HG03135 (cell line): Measurements from ENCODE around the gene MXRA8.
"Not testable (repeated sequence)": the region's sequence is repeated elsewhere in the genome, so short reads cannot be mapped to it uniquely, and the experiment has no call there.

Source experiments
- ATAC-seq: cut with Tn5 transposase; IDR thresholded peaks from one replicate; pipeline ENCODE4 v1.9.1; 2021; ENCODE audit warnings: mild to moderate bottlenecking, moderate library complexity; ENCODE audit not compliant: unreplicated experiment

Gene MXRA8

DNA sequence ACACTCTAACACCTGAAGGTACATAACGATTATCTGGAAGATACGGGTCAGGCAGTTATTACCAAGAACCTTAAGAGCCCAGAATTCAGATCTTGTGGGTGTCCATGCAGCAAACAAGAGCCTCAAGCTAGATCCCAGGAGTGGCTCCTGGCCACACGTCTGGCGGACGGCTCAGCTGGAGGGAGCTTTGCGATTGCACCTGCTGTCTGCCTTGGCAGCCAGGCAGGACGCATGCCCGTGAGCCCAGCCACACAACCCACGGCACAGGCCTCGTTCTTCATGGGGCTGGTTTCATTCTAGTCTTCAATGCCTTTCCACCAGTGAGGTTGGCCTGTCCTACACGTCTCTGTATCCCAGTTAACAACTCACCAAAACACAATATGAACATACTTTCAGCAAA lies 35.1 kb upstream of the MXRA8 start:
- ATAC-seq, result no peak

DNA sequence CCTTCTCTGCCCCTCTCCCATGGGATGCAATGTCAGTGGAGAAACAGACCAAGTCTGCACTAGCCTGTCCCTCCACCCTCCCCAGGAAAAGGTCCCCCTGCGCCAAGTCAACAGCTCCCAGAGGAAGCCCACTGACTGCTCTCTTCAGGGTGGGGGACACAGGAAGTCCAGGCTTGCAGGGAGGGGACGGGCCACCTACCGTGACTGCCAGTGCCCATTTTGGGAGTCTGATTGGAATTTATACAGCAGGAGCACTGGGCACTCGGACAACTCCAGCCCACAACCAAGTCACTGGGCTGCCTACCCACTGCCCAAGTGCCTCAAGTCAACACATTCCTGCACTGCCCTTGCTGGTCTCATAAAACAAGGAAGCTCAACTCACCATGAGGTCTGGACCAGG lies 34.7 kb upstream of the MXRA8 start:
- no peak for ATAC-seq

DNA sequence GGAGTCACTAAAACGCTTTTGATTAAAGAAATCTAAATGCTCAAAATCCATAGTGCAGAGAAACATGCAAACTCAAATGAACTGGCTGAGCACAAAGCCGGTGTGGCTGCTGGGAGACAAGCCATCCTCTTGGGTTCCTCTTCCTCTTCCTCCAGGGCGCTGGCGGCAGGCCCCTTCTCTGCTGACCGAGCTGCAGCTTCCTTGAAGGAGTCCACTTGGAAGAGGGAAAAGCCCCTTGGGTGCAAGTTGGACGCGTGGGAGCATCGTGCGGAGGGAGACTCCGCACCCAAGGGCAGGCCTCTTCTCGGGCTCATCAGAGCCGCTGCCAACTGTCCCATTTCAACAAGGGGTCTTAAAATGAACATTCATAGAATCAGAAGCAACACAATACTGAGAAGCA lies 32.9 kb upstream of the MXRA8 start:
- no peak for ATAC-seq

DNA sequence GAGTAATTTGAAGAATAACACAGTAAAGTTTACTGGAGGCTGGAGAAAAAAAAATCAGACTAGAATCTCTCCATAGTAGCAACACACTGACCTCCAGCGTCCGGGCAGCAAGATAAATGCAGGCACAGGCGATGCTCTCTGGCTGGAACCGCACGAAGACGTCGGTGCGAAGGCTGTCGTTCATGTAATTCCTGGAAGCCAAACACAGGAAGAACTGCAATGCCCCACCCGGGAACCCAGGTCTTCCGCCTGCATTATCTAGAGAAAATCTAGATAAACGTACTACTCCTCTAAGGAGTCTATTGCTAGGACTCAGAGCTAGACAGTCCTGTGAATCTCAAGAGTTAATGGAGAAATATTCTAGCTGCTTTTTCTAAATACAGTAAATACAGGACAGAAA lies 32.3 kb upstream of the MXRA8 start:
- ATAC-seq, result no peak

DNA sequence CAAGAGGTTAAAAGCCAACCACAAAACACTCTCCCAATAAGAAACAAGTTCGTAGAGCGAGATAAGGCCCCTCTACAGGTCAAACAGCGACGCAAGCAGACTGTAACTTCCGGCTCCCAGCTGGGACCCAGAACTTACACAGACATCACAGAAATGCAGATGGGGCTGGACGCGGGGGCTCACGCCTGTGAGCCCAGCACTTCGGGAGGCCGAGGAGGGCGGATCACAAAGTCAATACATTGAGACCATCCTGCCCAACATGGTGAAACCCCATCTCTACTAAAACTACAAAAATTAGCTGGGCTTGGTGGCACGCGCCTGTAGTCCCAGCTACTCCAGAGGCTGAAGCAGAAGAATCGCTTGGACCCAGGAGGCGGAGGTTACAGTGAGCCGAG lies 29.7 kb upstream of the MXRA8 start:
- ATAC-seq, result no peak

DNA sequence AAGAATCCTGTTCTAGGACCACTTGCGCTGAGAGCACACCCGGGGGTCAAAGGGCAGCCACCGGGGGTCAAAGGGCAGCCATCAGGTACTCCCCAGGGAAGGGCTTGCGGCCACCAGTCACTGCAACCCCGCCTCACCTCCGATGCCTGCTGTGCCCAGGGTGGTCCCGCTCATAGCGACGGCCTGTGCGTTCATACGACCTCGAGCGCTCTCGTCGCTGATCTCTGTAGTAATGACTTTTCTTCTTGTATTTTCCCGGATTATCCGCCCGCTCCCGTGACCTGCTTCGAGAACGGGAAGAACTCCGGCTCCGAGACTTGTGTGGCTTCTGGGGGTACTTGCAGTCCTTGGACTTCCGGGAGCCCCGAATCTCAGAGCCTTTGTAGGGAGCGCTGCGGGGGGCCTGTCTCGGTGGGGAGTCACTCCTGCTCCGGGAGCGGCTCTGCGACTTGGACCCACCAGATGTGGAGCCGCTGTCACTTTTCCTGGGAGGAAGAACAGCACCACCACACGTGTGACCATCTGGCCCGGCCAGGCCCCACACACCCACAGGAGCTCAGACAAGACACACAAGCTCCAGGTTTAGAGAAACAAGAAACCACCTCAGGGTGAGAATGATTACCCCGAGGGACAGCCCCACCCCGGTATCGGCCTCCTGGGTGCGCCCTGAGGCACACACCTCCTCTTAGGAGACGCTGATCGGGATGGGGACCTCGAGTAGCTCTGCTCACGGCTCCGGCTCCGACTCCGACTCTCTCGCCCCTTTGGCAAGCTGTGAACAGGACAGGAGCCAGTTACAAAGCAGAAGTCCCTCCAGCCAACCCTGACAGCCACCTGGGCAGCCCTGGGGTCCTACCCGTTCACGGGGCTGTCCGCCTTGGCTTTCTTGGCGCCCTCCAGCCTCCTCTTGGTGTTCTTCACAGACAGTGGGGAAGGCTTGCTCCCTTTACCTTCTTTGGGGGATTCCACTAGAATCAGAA lies 29.0 kb upstream of the MXRA8 start:
- ATAC-seq, result no peak

DNA sequence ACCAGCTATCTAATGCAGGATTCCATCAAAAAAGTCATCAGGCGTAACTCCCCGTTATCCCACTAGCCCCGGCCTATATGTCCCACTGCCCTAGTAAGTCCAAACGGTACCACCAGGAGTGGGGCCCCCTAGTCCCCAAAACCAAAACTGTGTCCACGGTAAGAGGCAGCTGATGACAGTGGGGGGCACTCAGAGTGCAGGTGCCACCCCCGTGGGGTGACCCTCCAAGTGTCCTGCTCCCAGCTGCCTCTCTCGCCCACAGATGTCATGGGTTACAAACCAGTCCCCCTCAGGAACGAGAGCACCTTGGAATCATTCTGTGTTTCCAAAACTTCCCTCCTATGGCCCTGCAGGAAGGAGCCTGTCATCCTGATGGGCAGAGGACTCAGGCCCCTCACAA lies 27.6 kb upstream of the MXRA8 start:
- no peak for ATAC-seq

DNA sequence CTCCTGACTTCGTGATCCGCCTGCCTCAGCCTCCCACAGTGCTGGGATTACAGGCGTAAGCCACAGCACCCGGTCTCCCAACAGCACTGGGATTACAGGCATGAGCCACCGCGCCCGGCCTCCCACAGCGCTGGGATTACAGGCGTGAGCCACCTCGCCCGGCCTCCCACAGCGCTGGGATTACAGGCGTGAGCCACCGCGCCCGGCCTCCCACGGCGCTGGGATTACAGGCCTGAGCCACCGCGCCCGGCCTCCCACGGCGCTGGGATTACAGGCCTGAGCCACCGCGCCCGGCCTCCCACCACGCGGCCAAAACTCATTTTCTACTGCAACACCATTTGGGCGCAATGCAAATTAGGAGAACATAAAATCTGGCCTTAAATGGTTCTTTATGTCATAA lies 27.0 kb upstream of the MXRA8 start:
- not testable (repeated sequence) for ATAC-seq

DNA sequence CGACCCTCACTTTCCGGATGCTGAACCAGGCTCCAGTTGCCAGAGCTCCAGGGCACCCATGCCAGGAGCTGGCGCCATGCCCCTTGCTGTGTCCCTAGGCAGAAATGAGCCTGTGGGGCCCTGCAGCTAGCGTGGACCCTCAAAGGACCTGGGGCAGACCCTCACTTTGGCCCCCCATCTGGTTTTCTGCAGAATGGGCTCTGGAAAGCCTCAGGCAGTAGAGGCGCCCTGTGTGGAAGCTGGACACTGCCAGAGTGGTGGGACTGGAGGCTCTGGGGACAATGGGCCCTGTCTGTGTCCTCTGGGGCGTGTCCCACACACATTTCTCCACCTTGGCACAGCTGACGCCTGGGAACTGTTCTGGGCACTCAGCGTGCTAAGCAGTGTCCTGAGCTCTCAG lies 22.9 kb upstream of the MXRA8 start:
- ATAC-seq, result no peak

DNA sequence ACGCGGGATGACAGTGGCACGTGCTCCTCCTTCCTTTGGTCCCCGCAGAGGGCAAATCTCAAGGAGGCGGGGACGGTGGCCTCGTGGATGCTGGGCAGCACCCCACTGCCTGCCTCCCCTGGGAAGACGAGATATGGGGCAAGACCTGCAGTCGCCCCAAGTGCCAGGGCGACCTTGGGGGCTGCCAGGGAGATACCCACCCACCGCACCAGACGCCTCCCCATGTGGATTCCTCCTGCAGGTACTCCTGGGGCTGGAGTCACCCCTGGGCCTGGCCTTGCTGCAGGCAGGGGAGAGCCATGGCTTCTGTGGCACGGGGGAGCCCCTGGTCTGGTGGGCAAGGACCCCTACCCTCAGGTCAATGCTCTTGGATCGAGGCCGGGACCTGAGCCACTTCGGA lies 22.5 kb upstream of the MXRA8 start:
- no peak for ATAC-seq

DNA sequence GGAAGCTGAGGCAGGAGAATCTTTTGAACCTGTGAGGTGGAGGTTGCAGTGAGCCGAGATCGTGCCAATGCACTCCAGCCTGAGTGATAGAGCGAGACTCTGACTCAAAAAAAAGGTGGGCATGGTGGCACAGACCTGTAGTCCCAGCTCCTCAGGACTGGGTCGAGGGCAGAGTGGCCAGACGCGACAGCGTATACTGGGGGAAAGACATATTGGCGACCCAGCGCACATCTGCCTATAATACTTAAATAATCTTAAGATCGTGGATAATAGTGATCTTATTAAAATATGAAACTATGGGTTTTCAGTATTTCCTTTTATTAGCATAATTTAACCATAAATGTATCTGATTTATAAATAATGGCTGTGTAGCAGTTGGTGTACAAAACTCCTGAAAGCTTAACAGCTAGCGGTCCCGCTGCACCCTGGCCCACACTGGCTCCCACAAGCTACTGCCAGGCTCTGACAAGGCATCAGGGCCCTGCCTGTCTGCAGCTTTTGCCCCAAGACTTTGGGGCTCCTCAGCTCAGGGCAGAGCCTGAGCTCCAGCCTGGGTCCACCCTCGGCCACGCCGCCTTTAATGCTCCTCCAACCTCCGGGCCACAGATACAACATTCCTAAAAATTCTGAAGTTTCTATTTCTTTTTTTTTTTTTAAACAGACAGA lies 19.3 kb upstream of the MXRA8 start:
- no peak for ATAC-seq

DNA sequence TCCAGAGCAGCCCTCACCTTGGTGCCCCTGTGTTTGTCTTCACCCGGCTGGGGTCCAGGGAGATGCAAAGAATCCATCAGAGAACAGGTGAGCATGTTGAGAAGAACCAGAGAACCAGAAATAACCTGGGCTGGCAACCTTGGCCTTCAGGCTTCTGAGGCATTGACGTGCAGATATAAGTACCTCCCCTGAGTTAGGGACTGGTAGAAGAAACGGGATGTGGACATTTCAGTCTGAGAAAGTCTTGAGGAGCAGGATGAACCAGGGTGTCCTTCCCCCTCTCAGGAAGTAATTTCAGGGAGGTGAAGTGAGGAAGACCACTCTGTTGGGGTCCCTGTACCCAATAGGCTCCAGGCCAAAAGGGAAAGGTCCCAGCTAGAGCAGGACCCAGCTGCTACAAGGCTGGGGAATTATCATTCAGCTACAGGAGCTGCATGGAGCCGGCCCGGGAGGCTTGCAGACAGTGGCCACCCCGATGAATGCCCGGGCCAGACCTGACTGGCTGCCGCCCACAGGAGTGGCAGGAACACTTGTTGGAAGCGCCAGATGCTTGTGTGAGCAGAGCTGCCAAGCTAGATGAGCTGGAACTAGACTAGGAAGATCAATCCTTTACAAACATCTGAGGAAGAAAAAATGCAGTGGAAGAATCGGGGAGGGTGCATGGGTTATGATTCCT lies 18.3 kb upstream of the MXRA8 start:
- no peak for ATAC-seq

DNA sequence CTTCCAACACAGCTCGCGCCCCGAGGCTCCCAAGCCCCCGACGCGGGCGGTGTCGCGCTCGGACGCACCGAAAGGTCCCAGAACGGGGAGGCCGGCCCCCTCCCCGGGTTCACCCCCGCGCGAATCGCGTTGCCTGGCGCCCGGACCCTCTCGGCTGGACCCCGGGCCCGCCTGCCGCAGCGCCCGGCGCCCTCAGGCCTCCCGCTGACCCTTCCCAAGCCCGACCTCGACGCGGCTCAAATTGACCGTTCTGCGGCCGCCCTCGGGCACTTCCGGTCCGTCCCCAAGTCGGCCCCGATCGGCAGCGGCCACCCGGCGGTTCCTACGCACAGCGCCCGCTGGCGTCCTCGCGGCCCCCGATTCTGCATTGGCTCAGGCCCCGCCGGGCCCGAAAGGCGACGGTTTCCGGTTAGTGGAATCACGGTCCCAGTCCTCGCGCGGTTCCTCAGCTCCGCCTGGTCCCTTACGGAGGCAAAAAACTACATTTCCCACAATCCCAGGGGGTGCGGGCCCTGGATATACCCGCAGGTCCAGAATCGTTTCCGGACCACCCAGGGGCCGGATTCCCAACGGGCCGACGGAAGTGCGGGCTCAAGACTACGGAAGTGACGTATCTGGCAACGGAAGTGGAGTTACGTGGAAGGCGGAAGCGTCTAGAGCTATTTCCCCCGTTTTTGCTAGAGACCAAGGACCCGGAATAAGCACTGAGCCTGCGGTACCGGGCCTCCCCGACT lies 16.7 kb upstream of the MXRA8 start, which contains the start of gene AURKAIP1:
TSS of gene AURKAIP1 (minus strand) at position 279 of the 734 bp plus-strand sequence. CDS start 451 bp downstream, outside the sequence.
- peak; percentile 81 for ATAC-seq

DNA sequence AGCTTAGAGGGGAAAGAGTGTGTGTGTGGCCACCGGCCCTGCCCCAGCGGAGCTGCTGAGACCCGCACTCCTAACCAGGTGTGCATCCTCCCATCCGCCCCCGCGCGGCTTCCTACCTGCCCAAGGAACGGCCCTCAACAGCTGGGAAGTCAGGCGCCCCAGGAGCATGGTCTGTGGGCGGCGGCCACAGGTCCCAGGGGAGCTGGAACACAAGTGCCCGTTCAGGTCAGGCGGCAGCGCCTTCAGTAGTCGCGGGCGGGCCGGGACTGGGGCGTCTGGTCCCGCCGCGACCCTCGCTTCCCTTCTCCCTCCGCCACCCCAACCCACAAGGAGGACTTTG lies 16.2 kb upstream of the MXRA8 start:
- ATAC-seq, result peak; percentile 5

DNA sequence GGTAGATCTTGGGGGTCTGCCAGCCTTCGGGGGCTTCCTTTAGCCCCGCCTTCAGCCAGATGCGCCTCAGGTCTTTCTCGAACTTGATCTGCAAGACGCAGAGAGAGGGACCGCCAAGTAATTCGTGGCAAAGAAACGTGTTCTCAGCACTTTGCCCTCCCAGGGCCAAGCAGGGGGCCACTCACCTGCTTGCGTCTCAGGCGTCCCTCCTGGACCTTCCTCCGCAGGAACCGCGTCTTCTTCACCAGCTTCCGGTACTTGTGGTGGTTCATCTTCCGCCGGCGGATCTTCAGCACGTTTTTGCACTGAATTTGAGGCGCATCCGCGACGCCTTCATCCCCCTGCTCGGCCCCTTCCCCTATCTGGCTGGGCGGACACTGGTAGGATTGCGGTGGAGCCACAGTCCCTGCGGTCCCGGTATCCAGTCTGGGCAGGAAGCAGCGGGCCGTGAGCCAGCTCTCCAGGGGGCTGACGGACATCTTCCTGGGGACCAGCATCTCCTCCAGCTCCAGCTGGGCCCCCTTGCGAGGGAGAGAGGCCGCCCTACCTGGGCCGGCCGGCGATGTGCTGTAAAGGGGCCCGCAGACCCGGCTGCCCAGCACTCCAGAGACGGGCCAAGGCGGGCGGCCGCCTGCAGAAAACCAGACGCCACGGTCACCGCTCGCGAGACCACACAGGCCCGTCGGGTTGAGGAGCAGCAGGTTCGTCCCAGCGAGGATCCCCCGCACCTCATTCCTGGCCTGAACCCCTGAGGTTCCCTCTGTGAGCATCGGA lies 15.6 kb upstream of the MXRA8 start:
- no peak for ATAC-seq

DNA sequence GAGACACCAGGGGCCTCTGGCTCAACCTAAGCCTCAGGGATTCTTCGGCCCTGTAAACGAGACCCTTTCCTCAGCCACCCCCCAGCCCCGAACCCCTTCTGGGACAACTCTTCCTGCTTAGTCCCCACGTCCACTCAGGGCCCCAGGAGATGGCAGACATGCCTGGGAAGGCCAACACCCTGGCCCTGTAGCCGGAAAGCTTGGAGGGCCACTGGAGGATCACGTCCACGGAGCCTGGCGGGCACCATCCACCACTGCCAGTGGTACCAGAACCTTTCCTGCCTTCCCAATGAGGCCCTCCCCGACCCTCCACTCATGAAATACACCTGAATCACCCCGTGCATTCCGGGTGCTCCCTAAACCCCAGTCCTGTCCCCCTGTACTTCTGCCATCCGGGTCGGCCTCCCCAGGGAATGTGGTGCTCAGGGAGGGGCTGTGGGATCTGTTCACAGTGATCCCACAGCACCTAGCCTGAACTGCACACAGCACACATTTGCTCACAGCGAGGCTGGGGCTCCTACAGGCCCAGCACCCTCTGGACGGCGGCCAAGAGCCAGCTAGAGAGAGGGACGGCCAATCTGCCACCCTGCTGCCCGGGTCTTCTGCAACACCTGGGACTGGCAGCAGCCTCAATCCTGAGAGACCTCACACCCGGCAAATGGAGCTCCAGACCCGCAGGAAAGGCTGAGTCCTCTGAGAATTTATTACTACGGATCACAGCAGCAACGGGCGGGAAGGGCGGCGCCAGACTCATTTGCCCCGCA lies 14.9 kb upstream of the MXRA8 start:
- no peak for ATAC-seq

DNA sequence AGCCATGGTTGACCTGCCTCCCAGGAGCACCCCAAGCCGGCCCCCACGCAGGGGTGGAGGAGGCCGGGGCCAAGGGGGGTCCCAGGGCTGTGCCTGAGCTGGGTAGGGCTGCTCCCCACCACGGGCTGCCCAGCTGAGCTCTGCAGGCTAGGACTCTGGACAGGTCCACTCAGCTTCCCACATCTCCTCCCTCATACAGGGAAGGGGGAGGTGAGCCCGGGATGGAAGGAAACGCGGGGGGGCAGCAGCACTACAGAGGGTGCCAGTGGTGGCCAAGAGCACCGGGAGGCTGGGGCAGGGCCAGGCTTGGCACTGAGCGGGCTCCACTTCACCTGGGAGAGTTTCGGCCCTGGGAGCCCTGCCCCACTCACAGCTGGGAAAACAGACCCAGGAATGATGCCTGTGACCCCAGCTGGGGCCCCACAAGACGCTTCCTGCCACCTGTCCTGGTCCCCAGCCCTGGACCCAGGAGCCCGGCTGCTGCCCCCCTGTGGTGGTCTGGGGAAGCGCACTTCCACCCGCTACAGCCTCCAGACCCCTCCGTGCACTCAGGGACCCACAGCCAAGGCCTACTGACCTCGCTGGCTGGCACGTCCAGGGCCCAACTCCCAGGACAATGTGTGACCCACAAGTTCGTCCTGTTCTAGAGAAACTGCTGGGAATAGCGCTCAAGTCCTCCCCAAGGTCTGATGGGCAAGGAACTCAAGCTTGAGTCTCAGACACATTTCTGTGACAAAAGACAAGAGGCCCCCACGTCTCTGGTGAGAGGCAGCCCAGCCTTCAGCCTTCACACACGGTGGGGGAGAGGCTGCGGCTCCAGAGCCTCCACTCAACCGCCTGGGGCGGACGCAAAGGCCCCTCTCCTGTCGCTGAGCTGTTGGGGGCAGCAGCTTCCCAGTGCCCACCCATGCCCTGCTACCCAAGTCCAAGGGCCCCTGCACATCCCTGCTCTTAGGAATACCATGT lies 13.7 kb upstream of the MXRA8 start:
- no peak for ATAC-seq

DNA sequence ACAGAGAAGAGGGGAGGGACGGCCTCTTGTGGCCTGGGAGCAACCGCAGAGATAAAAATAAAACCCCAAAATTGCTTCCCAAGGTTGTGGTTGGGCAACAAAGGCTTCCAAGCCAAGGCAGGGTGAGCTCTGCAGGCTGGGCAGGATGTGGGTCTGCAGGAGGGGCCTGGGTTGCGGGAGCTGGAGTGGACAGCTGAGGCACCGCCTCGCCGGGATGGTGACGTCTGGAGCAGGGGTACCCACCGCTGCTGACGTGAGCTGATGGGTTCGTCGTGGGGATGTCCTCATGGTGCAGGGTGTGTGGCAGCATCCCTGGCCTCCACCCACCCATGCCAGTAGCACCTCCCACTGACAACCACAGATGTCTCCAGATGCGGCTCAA lies 13.0 kb upstream of the MXRA8 start:
- ATAC-seq, result no peak
